Endothelial cell of umbilical vein (primary cell): Measurements from ENCODE around the gene PACS1.

Experiments used
- FOS ChIP-seq: IDR thresholded peaks from 2 replicates; pipeline ENCODE4 v1.6.1; 2011; ENCODE audit warnings: mild to moderate bottlenecking, low read length, moderate library complexity, borderline replicate concordance; ENCODE audit not compliant: insufficient read depth
- POLR2A ChIP-seq: IDR thresholded peaks from 2 replicates; pipeline ENCODE4 v1.6.1; 2012; ENCODE audit warnings: low read depth, mild to moderate bottlenecking, control low read depth, low read length
- TF ChIP-seq, protein P1 (sequence below), 2 donors: IDR thresholded peaks; 1 replicate in 1 of 2; 2 replicates in 1 of 2; pipeline ENCODE4 v1.5.1; 2011; ENCODE audit warnings: low read length in 2 of 2, mild to moderate bottlenecking in 2 of 2, moderate library complexity in 2 of 2, control low read depth in 1 of 2, inconsistent platforms in 1 of 2, low read depth in 1 of 2; ENCODE audit not compliant: insufficient read depth in 1 of 2; ENCODE audit errors: extremely low read depth in 1 of 2

GRCh38 chr11:66227700-66228099 lies 157.6 kb downstream of the PACS1 start:
- TF ChIP-seq, protein P1, sequence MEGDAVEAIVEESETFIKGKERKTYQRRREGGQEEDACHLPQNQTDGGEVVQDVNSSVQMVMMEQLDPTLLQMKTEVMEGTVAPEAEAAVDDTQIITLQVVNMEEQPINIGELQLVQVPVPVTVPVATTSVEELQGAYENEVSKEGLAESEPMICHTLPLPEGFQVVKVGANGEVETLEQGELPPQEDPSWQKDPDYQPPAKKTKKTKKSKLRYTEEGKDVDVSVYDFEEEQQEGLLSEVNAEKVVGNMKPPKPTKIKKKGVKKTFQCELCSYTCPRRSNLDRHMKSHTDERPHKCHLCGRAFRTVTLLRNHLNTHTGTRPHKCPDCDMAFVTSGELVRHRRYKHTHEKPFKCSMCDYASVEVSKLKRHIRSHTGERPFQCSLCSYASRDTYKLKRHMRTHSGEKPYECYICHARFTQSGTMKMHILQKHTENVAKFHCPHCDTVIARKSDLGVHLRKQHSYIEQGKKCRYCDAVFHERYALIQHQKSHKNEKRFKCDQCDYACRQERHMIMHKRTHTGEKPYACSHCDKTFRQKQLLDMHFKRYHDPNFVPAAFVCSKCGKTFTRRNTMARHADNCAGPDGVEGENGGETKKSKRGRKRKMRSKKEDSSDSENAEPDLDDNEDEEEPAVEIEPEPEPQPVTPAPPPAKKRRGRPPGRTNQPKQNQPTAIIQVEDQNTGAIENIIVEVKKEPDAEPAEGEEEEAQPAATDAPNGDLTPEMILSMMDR (IDR thresholded peaks at IDR 0.05; ENCODE audit: extremely low read depth in 1 of 2, insufficient read depth in 1 of 2, low read depth in 1 of 2, low read length in 2 of 2): no peak
- TF ChIP-seq POLR2A (no peak), FOS (no peak)
